SK-N-SH (cell line): ENCODE measurements around the gene RABL6. TPM values are rescaled to one million over a fixed set of nuclear protein-coding genes. Genes with fewer than 3 reads are reported as not detected.

Source experiments
- CTCF ChIA-PET: fragments of 300-600, 350-600 bp; formaldehyde crosslinking; extraction: SDS; loops from one replicate; lab custom pipeline; 2021; lab: Yijun Ruan, JAX
- POLR2A ChIA-PET: fragments of 350-600 bp; sonication (Branson Sonifier 250); formaldehyde crosslinking; extraction: SDS; loops from one replicate; lab custom pipeline; 2020; ENCODE audit warnings: antibody characterized with exemption, inconsistent platforms; lab: Yijun Ruan, JAX
- DNase-seq: peaks from one replicate; pipeline ENCODE4 v3.0.0; 2012
- H2AFZ ChIP-seq: fragments of 200-600 bp; sonication (generic); 2 replicates; pipeline ENCODE4 v1.8.1; 2016; ENCODE audit warnings: antibody characterized with exemption, mild to moderate bottlenecking, low read depth
- H3F3A ChIP-seq: fragments of 200-600 bp; sonication (generic); replicated peaks from 2 replicates; pipeline ENCODE3; 2016; ENCODE audit warnings: antibody characterized with exemption, mild to moderate bottlenecking; ENCODE audit not compliant: insufficient read depth
- H3K27ac ChIP-seq, 2 experiments: fragments of 200-500 bp in 1 of 2; fragments of 200-600 bp in 1 of 2; sonication (Bioruptor generic) in 1 of 2; sonication (generic), shearing (Covaris generic) in 1 of 2; 2 replicates each; pipeline versions ENCODE4 v1.5.1 to v1.6.1; 2014 to 2016; ENCODE audit warnings: low read depth in 2 of 2, inconsistent platforms in 1 of 2, low read length in 1 of 2, mild to moderate bottlenecking in 1 of 2, mixed read lengths in 1 of 2
- H3K27me3 ChIP-seq: fragments of 200-600 bp; sonication (generic), shearing (Covaris generic); 2 replicates; pipeline ENCODE4 v1.6.1; 2016; ENCODE audit warnings: mixed run types; ENCODE audit not compliant: insufficient read depth
- H3K36me3 ChIP-seq, 2 experiments: fragments of 200-500 bp in 1 of 2; fragments of 200-600 bp in 1 of 2; sonication (Bioruptor generic) in 1 of 2; sonication (generic) in 1 of 2; replicated peaks in 1 of 2; 2 replicates each; pipeline versions ENCODE3 to v1.5.1; 2014 to 2016; ENCODE audit warnings: low read length in 1 of 2, mild to moderate bottlenecking in 1 of 2; ENCODE audit not compliant: insufficient read depth in 2 of 2, control insufficient read depth in 1 of 2
- H3K4me1 ChIP-seq, 2 experiments: fragments of 200-500 bp in 1 of 2; fragments of 200-600 bp in 1 of 2; sonication (Bioruptor generic) in 1 of 2; sonication (generic), shearing (Covaris generic) in 1 of 2; 2 replicates each; pipeline versions ENCODE4 v1.5.1 to v1.6.1; 2014 to 2016; ENCODE audit warnings: low read depth in 1 of 2, low read length in 1 of 2, mixed run types in 1 of 2; ENCODE audit not compliant: insufficient read depth in 2 of 2, control insufficient read depth in 1 of 2
- H3K4me2 ChIP-seq: fragments of 200-600 bp; sonication (generic), shearing (Covaris generic); 2 replicates; pipeline ENCODE4 v1.6.1; 2017; ENCODE audit warnings: mixed run types
- H3K4me3 ChIP-seq, 2 experiments: fragments of 200-500 bp in 1 of 2; fragments of 200-600 bp in 1 of 2; sonication (Bioruptor generic) in 1 of 2; sonication (generic), shearing (Covaris generic) in 1 of 2; 2 replicates each; pipeline versions ENCODE4 v1.5.1 to v1.8.1; 2014 to 2016; ENCODE audit warnings: low read depth in 2 of 2, inconsistent platforms in 1 of 2, low read length in 1 of 2, mild to moderate bottlenecking in 1 of 2, mixed read lengths in 1 of 2, moderate library complexity in 1 of 2
- H3K79me2 ChIP-seq: fragments of 200-600 bp; sonication (generic); 2 replicates; pipeline ENCODE4 v1.8.1; 2017; ENCODE audit warnings: mild to moderate bottlenecking; ENCODE audit not compliant: insufficient read depth
- H3K9ac ChIP-seq: fragments of 200-600 bp; sonication (generic); 2 replicates; pipeline ENCODE4 v1.6.1; 2017; ENCODE audit warnings: mixed run types
- H3K9me2 ChIP-seq: fragments of 200-600 bp; sonication (generic); 2 replicates; pipeline ENCODE4 v1.6.1; 2017; ENCODE audit warnings: mixed run types
- H3K9me3 ChIP-seq: fragments of 200-600 bp; sonication (generic); 2 replicates; pipeline ENCODE4 v1.6.1; 2017; ENCODE audit warnings: mixed run types, mild to moderate bottlenecking, moderate library complexity
- H4K20me1 ChIP-seq: fragments of 200-600 bp; sonication (generic); 2 replicates; pipeline ENCODE4 v1.6.1; 2017; ENCODE audit warnings: mild to moderate bottlenecking, mixed run types; ENCODE audit not compliant: insufficient read depth
- CHD2 ChIP-seq: fragments of 150-350 bp; IDR thresholded peaks from 2 replicates; pipeline ENCODE4 v1.6.1; 2018; ENCODE audit warnings: low read length; ENCODE audit not compliant: partially characterized antibody
- EZH2phosphoT487 ChIP-seq: fragments of 200-600 bp; sonication (generic); IDR thresholded peaks from 2 replicates; pipeline ENCODE4 v1.6.1; 2017; ENCODE audit warnings: low read depth, mixed run types, mild to moderate bottlenecking, antibody characterized with exemption, moderate library complexity, borderline replicate concordance
- GATA2 ChIP-seq: sonication (generic); formaldehyde crosslinking; IDR thresholded peaks from 2 replicates; pipeline ENCODE4 v1.5.0; 2020; ENCODE audit warnings: mild to moderate bottlenecking, missing genetic modification reagents
- MEF2A ChIP-seq: IDR thresholded peaks from 2 replicates; pipeline ENCODE4 v1.4.0; 2012; ENCODE audit warnings: low read depth, borderline replicate concordance
- RAD21 ChIP-seq: IDR thresholded peaks from 2 replicates; pipeline ENCODE4 v1.6.1; 2012; ENCODE audit warnings: mild to moderate bottlenecking, low read length
- TCF12 ChIP-seq: IDR thresholded peaks from 2 replicates; pipeline ENCODE4 v1.4.0; 2012
- WGBS: methylation state at CpG from one replicate; pipeline ENCODE4 v1.1.6; 2017; ENCODE audit warnings: low lambda C conversion rate; 5-methylcytosine and 5-hydroxymethylcytosine counted together
- polyA plus RNA-seq, 3 experiments: library from polyadenylated mRNA; depleted of rRNA; stranded (reverse); fragments of >200 nt; gene quantifications; 2 replicates each; pipeline ENCODE4 v1.2.3, GENCODE V29; 2012
- TF ChIP-seq, protein P1 (sequence below): IDR thresholded peaks from 2 replicates; pipeline ENCODE4 v1.6.1; 2012; ENCODE audit warnings: mild to moderate bottlenecking, low read depth, low read length, moderate library complexity
- TF ChIP-seq, protein P2 (sequence below): fragments of 150-350 bp; IDR thresholded peaks from 2 replicates; pipeline ENCODE4 v1.6.1; 2017; ENCODE audit warnings: antibody characterized with exemption, low read length, low read depth, borderline replicate concordance
- TF ChIP-seq, protein P3 (sequence below): fragments of 150-350 bp; IDR thresholded peaks from 2 replicates; pipeline ENCODE4 v1.6.1; 2016; ENCODE audit warnings: mild to moderate bottlenecking, low read depth, low read length

RABL6 gene
- polyA plus RNA-seq, 1 of the 3 experiments (the other 2 are of a cell fraction): 43.6 TPM

DNA sequence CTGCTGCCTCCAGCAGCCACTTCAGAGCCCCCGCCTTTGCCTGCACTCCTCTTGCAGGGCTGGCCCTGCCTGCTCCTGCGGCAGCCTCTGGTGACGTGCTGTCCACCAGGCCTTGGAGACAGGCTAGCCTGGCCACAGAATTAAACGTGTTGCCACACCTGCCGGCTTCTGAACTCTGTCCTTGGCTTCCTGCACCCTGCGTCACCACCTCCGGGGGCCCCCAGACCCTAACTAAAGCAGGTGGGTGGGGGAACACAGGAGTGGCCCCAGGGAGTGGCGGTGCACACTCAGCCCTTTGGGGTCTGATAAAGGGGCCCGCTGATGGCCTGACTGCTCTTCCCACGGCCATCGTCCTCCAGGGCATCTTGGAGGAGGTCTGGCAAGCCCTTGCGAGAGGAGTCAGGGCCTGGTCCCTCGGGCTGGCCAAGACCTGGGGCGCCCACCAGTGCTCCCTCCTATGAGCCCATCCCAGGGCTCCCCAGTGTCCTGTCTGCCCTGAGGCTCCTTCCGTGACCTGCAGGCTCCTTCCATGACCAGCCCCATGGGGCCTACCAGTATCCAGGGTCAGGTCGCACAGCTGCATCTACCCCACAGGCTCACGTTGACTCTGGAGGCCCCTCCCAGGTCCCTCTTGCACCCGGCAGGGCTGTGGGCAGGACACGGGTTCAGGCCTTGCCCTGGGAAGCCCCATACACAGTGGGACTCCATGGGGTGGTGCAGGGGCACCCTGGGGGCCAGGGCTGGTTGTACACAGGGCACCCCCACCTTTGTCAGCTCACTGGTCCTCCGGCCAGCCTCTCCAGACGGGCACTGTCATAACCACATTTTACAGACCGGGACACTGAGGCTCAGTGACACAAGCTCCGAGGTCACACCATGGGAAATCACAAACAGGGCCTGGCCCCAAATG, 43.4 kb downstream of the RABL6 start (continued):
- no peak for TF ChIP-seq RAD21
- TF ChIP-seq TCF12: no peak
- TF ChIP-seq EZH2phosphoT487: no peak
- TF ChIP-seq GATA2 (CRISPR knock-in tag): no peak
- TF ChIP-seq, protein P1, sequence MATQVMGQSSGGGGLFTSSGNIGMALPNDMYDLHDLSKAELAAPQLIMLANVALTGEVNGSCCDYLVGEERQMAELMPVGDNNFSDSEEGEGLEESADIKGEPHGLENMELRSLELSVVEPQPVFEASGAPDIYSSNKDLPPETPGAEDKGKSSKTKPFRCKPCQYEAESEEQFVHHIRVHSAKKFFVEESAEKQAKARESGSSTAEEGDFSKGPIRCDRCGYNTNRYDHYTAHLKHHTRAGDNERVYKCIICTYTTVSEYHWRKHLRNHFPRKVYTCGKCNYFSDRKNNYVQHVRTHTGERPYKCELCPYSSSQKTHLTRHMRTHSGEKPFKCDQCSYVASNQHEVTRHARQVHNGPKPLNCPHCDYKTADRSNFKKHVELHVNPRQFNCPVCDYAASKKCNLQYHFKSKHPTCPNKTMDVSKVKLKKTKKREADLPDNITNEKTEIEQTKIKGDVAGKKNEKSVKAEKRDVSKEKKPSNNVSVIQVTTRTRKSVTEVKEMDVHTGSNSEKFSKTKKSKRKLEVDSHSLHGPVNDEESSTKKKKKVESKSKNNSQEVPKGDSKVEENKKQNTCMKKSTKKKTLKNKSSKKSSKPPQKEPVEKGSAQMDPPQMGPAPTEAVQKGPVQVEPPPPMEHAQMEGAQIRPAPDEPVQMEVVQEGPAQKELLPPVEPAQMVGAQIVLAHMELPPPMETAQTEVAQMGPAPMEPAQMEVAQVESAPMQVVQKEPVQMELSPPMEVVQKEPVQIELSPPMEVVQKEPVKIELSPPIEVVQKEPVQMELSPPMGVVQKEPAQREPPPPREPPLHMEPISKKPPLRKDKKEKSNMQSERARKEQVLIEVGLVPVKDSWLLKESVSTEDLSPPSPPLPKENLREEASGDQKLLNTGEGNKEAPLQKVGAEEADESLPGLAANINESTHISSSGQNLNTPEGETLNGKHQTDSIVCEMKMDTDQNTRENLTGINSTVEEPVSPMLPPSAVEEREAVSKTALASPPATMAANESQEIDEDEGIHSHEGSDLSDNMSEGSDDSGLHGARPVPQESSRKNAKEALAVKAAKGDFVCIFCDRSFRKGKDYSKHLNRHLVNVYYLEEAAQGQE: no peak

DNA sequence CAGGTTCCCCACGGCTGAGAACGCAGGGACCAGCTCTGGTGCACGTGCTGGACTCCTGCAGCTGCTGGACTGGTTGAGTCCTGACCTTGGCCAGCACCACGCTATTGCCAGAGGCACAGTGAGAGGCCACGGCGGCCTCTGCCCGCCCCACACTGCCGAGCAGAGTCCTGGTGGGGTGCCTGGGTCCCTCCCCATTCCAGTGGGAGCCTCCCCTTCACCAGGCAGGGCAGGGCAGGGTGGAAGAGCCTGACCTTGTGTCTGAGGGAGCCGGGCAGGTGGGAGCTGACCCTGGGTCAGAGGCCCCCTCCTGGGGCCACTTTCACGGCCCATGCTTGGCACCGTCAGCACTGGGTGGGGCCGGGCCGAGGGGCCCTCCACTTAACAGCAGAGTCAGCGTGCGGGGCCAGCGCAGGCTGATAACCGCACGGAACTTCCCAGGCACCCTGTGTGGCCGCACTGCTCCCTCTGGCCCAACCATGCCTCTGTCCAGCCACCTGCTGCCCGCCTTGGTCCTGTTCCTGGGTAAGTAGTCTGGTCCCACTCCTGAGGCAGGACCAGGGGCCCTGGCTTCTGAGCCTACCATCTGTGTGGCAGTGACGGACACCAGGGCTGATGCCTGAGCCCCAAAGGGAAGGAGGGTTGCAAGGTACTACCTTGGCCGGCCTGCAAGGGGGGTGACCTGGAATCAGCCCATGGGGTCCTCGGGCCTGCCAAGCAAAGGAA, 44.4 kb downstream of the RABL6 start, which contains the start of gene MAMDC4:
Gene MAMDC4 (plus strand): TSS at position 406 of the 723 bp plus-strand sequence. CDS start 71 bp downstream, at position 477.
- no peaks in the 10 kb centered on the region for H3F3A ChIP-seq
- CTCF ChIA-PET: interaction anchor here (1.0 to 1.5 kb wide), 3 partner anchors 8 to 177 kb away, joined by 3 to 7 read pairs (median 3); no protein-coding TSS in a partner anchor
- peaks cover 4 to 13% of the 10 kb centered on the region in 2 experiments; a peak in 2 of 4 replicates for H3K4me1 ChIP-seq
- H3K9me3 ChIP-seq: no peaks in the 10 kb centered on the region
- TF ChIP-seq, protein P2, sequence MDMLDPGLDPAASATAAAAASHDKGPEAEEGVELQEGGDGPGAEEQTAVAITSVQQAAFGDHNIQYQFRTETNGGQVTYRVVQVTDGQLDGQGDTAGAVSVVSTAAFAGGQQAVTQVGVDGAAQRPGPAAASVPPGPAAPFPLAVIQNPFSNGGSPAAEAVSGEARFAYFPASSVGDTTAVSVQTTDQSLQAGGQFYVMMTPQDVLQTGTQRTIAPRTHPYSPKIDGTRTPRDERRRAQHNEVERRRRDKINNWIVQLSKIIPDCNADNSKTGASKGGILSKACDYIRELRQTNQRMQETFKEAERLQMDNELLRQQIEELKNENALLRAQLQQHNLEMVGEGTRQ: no peak
- TF ChIP-seq CHD2 (no peak), MEF2A (no peak)
- TF ChIP-seq, protein P3, sequence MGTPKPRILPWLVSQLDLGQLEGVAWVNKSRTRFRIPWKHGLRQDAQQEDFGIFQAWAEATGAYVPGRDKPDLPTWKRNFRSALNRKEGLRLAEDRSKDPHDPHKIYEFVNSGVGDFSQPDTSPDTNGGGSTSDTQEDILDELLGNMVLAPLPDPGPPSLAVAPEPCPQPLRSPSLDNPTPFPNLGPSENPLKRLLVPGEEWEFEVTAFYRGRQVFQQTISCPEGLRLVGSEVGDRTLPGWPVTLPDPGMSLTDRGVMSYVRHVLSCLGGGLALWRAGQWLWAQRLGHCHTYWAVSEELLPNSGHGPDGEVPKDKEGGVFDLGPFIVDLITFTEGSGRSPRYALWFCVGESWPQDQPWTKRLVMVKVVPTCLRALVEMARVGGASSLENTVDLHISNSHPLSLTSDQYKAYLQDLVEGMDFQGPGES: no peak
- no peak within 1 kb of the TSS for H3K9ac ChIP-seq
- no peaks in the 10 kb centered on the region for H3K27me3 ChIP-seq
- no peak within 1 kb of the TSS for H3K4me2 ChIP-seq
- no peak for DNase-seq
- no peak within 1 kb of the TSS; a peak in 1 of 4 replicates for H3K27ac ChIP-seq
- WGBS: no CpG with 5 or more reads among the region's 23 CpGs
- H2AFZ ChIP-seq: no peak within 1 kb of the TSS
- H3K9me2 ChIP-seq: no peaks in the 10 kb centered on the region
- H3K79me2 ChIP-seq: peaks cover 20% of the 10 kb centered on the region; the same call in 1 of the 2 replicates
- POLR2A ChIA-PET: interaction anchor here (0.7 to 1.2 kb wide), 3 partner anchors 8 to 12 kb away, joined by 3 read pairs; no protein-coding TSS in a partner anchor
- no peak within 1 kb of the TSS for H3K4me3 ChIP-seq
- peaks cover 0 to 8% of the 10 kb centered on the region in 2 experiments for H3K36me3 ChIP-seq
- no peaks in the 10 kb centered on the region; the same call in 1 of the 2 replicates for H4K20me1 ChIP-seq
